NCI-H226 (cell line): ENCODE results near the gene MAGI2.
A peak's percentile ranks its signal among the peaks of the same experiment; 100 is the strongest.

Source experiments
- DNase-seq: peaks from one replicate; pipeline ENCODE4 v3.0.0-alpha.2; 2015

MAGI2 gene

DNA sequence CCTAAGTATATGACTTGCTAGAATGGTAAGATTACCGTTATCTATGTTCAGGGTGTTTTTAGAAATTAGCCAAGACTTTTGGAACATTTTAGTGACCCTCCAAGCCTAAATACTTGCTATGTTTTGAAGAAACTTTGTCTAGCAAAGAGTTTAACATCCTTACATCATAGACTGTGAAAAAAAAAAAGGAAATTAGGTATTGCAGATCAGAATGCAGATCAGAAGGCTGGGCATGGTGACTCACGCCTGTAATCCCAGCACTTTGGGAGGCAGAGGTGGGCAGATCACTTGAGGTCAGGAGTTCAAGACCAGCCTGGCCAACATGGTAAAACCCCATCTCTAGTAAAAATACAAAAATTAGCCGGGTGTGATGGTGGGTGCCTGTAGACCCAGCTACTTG lies 10.7 kb downstream of the MAGI2 start:
- peak; percentile 58 for DNase-seq

DNA sequence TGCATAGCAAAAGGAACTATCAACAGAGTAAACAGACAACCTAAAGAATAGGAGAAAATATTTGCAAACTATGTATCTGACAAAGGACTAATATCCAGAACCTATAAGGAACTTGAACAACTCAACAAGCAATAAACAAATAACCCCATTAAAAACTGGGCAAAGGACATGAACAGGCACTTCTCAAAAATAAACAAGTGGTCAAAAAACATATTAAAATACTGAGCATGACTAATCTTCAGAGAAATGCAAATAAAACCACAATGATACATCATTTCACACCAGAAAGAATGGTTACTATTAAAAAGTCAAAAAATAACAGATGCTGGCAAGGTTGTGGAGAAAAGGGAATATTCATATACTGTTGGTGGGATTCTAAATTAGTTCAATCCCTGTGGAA lies 17.1 kb downstream of the MAGI2 start:
- peak; percentile 34 for DNase-seq

DNA sequence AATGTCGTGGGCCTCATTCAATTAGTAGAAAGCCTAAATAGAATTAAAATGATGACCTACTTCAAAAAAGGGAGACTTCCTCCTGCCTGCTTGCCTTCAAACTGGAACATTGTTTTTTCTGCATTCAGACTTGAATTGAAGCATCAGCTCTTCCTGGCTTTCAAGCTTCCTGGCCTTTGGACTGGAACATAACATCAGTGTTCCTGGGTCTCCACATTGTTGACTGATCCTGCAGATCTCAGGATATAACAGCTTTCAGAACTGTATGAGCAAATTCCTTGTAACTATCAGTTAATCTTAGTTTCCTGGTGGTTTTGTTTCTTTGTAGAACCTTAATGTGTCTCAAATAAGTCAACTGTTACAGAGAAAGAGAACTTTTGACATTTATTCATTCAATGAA lies 18.6 kb downstream of the MAGI2 start:
- DNase-seq, result no peak

DNA sequence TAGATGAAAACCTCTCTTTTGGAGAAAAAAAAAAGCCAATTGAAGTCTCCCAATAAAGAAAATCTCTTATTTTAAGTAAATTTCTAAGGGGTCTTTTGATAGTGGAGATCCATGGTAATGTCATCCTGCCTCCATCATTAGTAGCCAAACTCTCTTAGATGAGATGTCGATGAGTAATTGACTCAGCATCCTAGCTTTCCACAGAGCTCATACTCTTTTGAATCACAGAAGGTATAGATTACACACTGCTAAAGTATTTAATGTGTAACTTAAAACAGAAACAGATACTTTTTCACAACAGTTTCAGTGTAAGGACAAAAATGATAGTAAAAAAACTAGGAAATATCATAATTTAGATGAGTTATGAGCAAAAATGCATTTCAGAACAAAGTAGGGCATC lies 19.4 kb downstream of the MAGI2 start:
- DNase-seq, result peak; percentile 63

DNA sequence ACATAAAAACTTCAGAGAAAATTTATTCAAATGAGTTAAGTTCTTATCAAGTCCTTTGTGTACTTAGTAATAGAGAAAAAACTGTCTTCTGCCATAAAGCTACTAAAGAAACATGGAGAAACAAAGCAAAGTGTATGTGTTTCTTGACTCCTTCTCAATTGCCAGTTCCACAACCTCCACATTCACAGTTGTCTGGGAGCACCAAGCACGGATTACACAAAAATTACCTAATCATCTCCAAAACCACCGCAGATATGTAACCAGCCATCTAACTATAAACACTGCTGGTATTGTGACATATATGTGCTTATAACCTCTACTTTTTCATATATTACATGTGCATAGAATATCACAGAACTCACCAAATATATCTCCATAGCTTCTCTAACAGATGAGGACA lies 23.1 kb downstream of the MAGI2 start:
- no peak for DNase-seq

DNA sequence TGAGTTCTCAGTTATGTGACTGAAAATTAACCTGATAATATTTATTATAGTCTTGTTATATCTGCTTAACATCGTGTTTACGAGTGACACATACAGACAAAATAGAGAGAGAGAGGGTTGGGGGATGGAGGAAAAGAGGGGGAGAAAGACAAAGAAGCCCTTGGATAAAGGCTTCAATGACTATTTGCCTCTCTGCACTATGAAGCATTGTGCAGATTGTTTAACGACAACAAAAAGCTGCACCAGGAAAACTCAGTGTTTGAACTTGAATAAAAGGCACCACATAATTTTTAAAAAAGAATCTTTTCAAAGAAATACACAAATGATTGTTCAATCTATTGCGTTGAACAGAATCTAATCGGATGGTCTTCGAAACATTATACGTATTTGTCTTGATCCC lies 27.8 kb downstream of the MAGI2 start:
- DNase-seq, result no peak

DNA sequence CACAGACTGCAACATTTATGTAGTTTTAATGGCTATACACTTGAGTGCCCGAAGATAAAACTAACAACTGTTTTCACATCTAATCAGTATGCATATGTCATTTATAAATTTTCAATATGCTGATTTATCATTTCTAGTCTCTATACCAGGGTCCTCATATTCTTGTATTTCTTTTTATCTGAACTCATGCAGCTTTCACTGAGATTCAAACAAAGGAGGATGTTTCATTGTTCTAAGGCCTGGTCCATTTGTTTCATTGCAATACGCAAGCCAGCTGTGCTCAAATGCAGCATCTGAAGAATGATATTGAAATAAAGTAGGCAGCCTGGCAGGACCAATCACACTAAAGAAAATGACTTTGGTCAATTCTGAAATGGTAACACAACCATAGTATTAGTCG lies 31.7 kb downstream of the MAGI2 start:
- no peak for DNase-seq

DNA sequence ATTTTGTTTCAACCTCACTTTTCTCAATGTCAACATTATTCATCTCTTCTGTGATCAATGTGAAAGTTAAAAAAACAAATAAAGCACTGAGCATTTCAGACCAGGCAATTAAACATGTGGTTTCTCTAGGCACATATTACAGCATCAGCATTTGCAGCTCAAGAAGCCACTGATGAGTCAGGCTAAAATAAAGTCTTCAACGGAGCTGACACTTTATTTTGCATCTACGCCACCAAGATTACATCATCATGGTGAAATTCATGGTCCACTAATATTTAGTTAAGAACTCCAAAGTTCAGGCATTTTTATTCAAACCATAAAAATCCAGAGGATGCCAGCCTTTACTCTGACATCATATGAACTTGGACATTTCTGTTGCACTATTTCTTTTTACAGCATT lies 33.0 kb downstream of the MAGI2 start:
- peak; percentile 56 for DNase-seq

DNA sequence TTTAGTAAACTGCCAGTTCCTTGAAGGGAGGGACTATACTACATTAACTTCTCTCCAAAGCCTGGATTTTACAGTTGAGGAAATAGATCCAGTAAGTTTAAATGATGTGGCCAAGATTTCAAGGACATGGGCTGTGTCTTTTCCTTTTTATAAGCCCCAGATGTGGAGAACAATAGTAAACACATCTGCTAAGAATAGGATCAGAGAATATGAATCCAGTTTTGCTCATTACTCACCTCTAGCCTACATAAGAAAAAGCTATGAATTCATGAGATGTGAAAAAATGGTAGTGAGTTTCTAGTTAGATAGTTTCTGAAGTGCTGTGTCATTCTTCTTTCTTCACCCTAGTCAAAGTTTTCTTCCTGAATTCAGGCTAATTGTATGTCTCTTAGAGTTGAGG lies 38.6 kb downstream of the MAGI2 start:
- DNase-seq, result no peak

DNA sequence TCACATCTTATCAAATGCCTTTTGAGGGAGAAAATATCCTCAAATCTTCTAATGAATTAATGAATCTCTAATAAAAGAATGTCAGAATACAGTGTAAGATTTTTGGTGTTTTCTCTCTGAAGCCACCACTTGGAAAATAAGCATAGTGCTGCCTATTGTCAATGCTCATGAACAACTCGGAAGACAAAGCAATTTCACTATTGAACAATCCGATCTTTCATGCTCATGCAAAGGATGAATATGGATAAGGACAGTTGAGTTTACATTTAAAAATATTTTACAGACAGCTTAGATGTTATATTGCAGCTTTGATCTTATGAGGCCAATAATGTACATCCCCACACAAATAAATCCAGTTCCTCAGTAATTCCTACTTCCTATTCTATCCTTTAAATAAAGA lies 40.6 kb downstream of the MAGI2 start:
- no peak for DNase-seq

DNA sequence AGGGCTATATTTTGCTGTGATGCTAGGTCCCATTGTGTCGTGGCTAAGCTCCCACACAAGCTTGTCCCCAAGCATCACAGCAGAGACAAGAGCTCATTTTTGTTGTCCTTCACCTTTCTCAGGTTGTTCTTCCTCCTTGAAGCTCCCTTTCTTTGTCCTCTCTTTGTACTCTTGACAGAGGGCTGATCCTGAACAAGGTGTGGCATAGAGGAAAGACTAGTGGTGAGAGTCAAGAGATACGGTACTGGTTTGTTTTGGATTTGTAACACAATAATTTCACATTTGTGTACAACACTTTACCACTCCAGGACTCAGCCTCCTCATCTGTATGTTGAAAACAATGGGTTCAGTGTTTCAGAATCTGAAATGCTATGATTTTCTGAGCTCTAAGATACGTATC lies 41.0 kb downstream of the MAGI2 start:
- no peak for DNase-seq

DNA sequence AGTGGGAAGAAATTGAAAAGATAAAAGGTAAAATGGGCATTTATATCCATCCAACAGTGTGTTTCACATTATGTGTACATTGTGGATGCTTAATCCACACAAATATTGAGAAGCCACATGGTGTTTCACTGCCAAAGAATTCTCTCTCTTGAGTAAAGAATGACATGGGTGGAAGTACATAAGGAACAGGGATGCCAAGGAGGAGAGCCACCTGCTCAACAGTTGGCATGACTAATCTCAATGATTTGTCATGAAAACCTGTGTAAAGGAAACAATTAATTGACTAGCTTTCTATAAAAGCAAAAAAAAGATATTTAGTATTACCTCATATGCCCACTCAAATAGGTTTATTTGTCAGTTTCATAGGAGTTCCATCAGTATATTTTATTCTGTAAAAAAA lies 43.1 kb downstream of the MAGI2 start:
- DNase-seq, result no peak

DNA sequence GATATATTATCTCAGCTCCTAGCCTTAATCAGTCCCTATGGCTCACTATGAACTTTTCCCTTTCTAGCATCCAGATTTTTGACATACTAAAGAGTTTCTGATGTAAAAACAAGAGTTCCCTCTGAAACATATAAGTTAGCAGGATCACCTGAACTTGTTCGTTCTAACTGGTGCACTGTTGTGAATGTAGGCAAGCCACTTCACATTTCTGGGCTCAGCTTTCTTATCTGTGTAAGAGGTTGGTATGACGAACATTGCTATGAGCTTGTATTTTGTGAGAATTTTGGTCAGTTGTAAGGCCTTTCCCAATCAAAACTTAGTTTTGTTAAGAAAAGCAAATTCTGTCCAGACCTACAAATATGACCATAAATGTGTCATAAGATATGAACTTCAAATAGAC lies 46.1 kb downstream of the MAGI2 start:
- DNase-seq, result no peak

DNA sequence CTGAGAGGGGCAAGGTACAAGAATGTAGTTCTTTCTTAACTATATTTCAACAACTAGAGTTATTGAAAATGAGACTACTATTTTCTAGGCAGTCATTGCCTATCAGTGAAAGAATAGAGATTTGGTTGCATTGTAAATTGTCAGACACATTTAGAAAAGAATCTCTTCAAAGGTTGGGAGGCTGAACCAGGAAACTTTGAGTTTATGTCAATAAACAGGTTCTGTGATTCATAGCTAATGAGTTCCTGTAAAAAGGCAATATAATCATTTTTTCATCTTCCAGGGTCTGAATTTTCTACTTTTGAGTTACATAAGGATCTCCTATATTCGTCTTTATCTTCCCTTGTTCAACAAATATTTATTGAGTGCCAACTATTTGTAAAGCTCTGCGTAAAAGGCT lies 47.1 kb downstream of the MAGI2 start:
- DNase-seq, result no peak

DNA sequence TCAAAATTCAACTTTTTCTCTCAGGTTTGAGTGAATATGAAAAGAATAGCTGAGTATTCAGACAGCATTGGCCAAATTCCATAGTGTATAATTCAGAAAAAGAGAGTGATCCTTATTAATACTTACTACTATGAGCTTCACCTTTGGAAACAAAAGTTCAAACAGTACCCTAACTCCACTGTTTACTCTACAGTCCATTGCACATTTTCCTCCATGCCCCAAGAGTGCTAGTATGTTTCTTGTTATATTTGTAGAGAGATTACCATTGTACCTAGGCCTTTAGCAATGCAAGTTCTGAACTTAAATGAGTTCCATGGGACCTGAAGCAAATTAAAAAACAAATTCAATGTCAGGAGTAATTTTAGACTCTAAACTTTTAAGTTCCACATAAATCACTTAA lies 48.1 kb downstream of the MAGI2 start:
- DNase-seq, result no peak

DNA sequence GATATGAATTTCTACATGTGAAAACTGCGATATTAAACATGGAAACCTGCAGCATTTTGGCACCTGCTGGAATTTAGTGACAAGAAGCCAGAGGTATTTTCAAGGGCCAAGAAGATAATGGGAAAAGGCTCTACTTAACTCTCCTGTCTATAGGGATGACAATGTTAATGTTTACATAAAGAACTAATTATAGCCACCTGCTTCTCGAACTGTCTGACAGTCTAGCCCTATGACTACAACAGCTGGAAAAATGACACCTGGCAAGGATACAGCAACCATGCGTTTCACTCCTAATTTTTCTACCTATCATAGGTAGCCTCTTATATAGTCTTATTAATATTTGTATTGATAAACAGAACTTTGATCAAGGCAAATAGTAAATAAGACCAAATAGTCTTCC lies 49.6 kb downstream of the MAGI2 start:
- DNase-seq, result no peak

DNA sequence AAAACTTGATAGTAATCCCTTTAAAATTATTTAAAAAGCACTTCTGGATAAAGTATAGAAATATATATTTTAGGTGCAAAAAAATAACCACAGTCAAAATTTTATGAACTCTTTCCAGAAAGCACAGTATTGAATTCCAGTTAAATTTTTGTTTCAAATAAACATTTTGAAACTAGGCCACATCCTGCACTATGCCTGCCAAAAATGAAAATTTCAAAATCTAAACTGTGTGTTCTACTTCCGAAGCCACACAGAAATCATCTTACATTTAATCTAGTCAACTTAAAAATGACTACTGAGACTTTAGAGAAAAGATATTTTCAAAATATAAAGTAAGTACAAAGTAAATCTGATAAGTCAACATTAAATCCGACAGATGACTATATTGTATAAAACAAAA lies 50.0 kb downstream of the MAGI2 start:
- DNase-seq, result no peak

DNA sequence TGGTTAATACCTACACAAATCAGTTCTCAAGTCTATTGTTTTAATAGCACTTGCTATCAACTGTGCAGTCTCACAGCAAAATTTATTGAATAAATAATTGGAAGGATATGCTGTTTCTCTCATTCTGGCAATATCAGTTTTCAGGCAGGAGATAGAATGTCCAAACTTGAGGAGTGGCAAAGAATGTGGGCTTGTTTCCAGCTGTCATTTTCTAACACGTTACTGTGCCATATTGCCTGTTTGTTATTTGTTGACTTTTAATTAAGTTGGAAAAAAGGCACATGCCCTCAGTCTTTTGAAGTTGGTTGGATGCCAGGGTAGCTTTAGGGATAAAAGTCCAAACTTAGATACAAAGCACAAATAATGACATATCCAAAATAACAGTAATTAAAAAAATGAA lies 52.2 kb downstream of the MAGI2 start:
- no peak for DNase-seq

DNA sequence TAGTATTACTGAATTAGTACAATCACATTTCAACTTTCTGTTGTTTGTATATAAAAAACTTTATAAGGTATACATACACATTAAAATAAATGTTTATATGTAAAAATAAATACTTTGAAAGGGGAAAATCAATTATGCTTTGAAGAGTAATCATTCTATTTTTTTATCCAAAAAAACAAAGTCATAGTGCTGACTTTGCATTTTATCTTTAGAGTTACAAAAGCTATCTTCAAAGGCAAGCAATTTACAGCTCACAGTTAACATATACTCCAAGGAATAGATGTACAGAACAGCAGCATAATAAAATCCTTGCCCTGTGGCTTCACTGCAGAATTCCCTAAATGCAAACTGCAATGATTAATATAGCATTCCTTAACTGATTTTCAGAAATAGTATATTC lies 53.2 kb downstream of the MAGI2 start:
- no peak for DNase-seq

DNA sequence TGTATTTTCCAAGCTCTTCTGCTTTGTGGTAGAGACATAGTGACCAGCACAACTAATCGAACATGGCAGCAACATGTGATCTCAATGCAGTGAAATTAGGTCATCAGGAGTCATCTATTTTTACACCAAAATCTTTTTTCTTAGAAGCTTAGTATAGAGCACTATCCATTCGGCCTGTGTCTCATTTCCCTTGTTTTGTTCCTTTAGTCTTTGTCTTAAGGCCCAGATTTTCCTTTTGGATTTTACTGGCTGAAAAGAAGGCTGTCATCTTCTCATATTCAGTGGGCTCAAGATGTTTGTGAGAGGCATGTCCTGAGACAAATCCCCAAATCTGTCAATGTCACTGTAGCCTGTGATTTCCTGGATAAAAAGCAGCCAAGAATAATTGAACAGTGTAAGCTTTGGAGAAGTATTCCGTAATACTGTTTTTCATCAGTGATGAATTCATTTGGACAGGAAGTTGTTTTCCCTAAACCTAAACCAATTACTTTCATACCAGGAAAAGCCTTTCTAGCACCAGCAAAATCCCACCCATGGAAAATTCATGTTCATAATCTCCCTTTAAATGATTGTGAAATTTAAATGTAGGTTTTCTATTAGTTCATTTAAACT lies 55.2 kb downstream of the MAGI2 start:
- DNase-seq, result no peak

DNA sequence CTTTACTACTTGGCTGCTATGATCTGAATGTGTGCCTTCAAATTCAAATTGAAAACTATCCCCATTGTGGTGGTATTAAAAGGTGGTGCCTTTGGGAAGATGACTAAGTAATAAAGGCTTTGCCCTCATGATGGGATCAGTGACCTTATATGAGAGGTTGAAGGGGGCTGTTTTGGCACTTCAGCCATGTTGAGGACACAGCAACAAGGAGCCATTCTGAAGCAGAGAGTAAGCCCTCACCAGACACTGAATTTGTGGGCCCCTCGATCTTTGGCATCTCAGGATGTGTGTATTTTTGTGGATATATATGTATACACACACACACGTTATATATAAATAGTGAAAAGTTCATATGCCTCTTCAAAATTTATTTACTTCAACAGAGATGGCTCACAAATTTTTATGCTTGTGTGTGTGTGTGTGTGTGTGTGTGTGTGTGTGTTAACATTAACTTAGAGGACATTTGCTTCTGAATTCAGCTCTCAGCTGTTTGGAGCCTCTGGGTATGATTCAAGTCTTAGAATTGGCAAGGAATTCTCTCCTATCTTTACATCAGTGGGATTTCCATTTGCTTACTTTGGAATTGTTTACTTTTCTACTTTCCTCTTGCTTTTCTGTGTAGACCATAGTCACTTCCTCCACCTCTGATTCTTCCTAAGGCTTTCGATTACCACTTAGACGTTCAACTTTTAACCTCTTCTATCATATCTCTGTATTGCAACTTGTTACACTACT lies 66.6 kb downstream of the MAGI2 start:
- DNase-seq, result peak; percentile 52

DNA sequence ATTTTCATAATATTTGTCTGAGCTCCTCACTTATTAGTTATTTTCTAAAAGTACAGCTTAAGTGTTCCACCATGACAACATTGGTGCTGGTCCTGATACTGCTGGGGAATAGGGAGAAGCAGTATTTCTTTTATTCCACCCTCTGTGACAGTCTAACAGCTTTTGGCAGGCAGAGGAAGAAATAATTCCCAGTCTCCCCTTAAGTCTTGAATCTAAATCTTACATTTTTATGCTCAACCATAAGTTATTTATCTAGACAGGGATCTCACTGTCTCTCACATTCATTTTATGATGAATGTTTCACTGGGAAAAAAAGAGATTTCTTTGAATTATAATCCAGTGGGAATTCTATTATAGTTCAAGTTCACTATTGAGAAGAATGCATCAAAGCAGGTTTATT lies 71.5 kb downstream of the MAGI2 start:
- no peak for DNase-seq

DNA sequence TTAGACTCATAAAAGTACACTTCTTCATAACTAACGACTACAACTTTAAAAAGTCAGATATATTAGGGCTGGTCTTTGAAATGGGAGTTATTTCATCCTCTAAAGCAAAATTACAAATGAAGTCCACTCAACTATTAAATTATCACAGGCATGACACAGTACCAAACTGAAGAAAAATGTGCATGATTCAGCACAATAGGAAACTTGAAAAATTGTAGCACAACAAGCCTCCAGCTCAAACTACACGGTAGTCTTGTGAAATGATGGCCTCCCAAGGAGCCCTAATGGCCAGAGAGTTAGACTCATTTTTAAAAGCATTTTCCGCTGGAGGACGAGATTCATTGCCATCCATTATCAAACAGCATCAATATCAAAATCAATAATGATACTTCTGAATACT lies 76.4 kb downstream of the MAGI2 start:
- DNase-seq, result peak; percentile 68

DNA sequence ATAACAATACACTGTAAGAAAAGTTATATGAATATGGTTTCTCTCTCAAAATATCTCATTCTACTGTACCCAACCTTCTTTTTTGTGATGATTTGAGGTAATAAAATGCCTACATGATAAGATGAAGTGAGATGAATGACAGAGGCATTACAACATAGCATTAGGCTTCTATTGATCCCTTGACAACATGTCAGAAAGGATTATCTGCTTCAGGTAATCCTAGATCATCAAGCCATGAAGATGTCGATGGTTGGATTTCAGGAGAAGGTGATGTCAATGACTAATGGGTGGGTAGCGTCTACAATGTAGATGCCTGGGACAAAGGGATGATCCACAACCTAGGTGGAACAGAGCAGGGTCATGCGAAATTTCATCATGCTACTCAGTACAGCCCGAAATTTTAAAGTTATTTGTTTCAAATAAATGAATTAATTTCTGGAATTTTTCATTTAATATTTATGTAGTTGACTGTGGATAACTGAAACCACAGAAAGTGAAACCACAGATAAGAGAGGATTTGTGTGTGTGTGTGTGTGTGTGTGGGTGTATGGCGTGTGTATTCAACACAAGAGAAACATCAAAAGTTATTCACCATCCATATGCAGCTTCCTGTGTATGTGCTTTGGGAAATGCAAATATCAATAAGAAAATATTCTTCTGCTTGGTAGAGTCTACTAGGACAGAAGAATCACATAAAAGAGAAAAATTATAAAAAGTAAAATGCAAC lies 77.0 kb downstream of the MAGI2 start:
- peak; percentile 38 for DNase-seq

DNA sequence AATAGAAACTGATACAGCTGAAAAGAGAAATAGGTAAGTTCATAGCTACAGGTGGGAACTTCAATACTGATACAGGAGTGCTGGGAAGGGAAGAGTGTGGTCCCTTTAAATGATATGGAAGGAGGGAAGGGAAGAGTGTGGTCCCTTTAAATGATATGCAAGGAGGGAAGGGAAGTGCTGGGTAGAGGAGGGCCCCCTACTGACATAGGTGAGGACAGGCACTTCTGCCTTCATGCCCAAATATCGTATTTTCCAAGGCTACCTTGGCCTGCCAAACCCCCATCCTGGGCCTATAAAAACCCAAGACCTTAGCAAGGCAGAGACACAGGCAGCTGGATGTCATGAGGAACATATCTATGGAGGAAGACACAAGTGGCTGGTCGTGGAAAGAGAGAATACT lies 92.3 kb downstream of the MAGI2 start:
- no peak for DNase-seq
